GM19468 (cell line): ENCODE results near the gene ARRDC1.
A peak's percentile ranks its signal among the peaks of the same experiment; 100 is the strongest.
"Not testable (repeated sequence)": the region's sequence is repeated elsewhere in the genome, so short reads cannot be mapped to it uniquely, and the experiment has no call there.

Source experiments
- ATAC-seq: cut with Tn5 transposase; IDR thresholded peaks from one replicate; pipeline ENCODE4 v1.9.1; 2021; ENCODE audit warnings: mild to moderate bottlenecking, moderate library complexity, moderate number of reproducible peaks; ENCODE audit not compliant: unreplicated experiment; ENCODE audit errors: extremely low read depth

The ARRDC1 gene

GRCh38 chr9:137605121-137606004 is at the start of gene ARRDC1:
Gene ARRDC1, plus strand, starts transcription at chr9:137605686. Its CDS starts 32 bp downstream, at chr9:137605718.
- peak; percentile 48 for ATAC-seq

DNA sequence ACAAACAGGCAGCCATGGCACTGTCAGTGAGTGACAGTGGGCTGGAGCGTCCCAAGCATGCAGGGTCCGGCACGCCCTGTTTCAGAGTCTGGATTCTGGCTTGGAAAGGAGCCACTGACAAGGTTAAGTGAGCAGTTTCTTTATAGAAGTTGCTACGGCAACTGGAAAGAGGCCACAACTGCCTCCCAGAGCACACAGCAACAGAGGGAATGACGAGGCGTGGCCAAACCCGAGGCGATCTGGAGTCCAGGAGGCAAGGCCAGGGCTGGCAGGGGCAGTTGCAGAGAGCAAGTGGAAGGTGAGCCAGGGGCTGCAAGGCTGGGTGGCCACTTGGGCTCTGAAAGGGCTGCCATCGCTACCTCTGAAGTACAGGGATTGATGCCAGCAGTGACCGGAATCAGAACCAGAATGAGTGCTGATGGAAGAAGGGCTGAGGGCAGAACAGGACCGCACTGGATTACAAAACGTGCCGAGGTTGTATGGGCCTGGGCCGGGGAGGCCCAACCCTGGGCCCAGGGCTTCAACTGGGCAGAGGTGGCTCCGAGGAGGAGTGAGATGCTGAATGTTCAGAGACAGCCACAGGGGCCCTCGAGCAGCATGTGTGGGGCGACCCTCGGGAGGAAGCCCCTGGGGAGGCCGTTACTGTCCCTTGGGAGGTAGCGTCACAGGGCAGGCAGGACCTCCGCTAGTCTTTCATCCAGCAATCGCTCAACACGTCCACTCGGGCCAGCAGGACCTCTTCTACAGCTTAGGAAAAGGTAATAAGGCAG is 49.2 kb upstream of the ARRDC1 start:
- ATAC-seq, result no peak

- ATAC-seq, result no peak
These were observed 47.4 kb upstream of the ARRDC1 start for GRCh38 chr9:137558127-137558526.

- ATAC-seq, result no peak
These were observed 41.4 kb upstream of the ARRDC1 start for GRCh38 chr9:137564134-137564533.

GRCh38 chr9:137564817-137565411 is 40.6 kb upstream of the ARRDC1 start:
- no peak for ATAC-seq

DNA sequence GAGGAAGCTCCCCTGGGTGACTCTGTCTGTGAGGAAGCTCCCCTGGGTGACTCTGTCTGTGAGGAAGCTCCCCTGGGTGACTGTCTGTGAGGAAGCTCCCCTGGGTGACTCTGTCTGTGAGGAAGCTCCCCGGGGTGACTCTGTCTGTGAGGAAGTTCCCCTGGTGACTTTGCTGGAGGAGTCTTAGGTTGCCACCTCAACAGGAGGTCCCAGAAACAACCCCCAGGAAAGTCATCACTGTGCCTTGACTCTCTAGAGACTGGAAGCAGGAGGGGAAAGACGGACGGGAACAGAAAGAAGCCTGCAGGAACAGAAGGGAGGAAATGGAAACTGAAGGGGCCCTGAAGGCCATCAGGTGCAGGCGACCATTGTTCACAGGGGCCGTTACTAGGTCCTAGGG is 37.0 kb upstream of the ARRDC1 start:
- ATAC-seq, result not testable (repeated sequence)

DNA sequence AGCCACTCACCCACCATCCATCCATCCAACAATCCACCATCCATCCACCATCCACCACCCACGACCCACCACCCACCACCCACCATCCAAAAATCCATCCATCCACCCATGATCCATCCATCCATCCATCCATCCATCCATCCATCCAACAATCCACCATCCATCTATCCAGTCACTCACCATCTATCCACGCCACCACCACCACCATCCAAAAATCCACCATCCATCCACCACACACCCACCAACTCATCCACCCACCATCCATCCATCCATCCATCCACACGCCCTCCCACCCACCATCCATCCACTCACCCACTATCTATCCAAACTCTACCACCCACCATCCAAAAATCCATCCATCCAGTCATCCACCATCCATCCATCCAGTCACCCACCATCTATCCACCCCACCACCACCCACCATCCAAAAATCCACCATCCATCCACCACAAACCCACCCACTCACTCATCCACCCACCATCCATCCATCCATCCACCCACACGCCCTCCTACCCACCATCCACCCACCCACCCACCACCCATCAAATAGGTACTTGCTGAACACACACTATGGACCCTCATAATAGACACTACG is 35.8 kb upstream of the ARRDC1 start:
- no peak for ATAC-seq

- ATAC-seq, result no peak
These were observed 34.9 kb upstream of the ARRDC1 start for GRCh38 chr9:137570566-137570965.

DNA sequence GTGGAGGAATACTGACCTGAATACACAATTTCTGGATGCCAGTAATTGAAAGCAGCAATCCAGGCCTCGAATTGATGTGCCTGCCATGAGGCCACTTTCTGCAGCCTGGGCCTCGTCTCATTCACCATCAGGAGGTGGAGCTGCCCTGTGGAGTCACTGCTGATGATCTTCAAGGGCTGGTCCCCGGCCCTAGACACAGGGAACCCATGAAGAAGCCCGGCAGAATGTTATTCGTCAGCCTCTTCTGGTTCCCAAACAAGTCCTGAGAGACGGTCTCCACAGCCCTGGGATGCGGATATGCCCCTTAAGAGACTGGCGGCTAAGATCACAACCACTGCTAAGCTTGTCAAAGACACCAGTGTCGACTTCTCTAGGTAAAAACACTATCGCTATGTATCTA is 31.3 kb upstream of the ARRDC1 start:
- no peak for ATAC-seq

DNA sequence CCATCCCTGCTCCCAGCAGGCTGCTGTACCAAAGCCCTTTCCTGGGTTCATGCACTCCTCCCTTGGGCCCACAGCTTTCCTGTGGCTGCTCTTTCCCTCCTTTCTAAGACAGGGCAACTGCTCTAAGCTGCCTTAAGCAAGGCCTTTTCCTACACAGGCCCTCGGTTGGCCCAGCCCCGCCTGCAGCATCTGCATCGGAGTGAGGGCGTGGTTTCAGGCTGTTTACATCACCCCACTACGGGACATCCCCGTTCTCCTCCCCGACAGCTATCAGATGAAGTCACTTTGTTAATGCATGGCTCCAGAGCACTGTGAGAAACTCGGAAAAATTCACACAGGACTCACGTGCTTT is 30.1 kb upstream of the ARRDC1 start:
- ATAC-seq, result no peak

DNA sequence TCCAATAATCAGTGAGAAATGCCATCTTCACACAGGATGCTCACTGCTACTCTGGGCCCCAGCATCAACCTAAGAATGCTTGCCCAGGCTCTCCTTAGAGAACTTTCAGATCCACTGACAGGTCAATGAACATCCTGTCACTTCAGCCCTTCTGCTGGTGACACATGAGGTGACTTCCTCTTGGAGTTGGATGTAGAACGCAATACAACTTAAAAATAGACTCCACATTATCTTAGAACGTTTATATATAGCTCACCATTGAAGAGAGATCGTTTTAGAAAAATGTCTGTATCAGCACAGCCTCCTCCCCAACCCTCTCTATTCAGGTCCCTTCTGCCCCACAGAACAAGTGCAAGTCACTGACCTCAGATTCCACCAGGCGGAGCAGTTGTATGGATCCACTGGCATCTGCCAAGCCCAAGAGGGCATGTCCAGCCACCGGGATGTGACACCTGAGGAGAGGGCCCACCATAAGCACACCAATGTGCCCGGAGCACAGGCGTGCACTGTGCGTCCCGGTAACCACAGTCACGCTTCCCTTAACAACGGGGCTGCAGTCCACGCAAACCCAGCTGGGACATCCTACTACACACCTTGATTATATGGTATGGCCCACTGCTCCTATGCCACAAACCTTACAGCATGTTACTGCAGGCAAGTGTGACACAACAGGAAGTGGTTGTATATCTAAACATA is 29.6 kb upstream of the ARRDC1 start:
- ATAC-seq, result no peak

DNA sequence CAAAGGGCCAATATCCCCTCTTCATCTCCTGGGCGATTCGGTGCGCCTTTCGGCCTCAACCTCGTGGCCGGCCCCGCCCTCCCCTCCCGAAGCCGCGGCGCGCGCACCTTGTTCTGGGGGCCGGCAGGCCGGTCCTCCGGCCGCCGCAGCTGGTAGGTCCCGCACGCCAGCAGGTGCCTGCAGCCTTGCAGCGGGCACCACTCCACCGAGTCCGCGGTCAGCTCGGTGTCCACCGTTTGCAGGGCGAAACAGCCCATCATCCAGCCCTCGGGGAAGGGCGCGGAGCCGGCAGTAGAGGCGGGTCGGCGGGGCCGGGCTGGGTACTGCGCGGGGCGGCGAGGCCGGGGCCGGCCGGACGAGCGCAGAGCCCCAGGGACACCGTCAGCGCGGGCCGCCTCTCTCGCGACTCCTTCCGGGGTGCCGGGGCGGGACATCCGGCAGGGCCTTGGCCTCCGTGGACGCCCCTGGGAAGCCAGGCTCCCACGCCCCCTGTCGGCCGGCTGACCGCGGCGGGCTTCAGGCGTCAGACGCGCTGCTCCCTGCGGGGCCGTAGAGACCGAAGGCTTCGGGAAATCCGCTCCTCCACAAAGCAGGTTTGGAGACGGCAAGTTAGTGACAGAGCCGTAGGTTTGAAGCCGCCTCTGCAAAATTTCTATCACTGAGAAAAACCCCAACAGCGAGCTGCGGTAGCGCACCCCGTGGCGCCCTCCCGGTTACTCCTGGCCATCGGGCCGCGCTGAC is 26.8 kb upstream of the ARRDC1 start, which contains the start of gene DPH7:
Gene DPH7, minus strand, starts transcription at position 408 of the 741 bp plus-strand sequence. Its CDS starts 148 bp downstream, at position 260.
- peak; percentile 80 for ATAC-seq

DNA sequence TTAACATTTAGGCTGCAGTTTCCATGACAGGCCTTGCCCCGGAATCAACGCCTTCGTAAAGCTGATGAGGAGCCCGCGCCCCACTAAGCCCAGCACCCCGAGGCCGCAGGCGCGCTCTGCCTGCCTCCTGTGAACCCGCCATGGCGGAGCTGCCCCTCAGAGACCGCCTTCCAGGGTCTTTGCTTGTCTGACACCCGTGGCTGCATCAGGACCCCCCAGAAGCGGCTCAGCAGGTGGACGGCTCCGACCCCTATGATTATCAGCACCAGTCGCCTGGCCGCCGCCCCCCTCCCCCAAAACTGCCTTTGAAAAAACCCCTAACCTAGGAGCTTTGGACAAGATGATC is 26.3 kb upstream of the ARRDC1 start:
- ATAC-seq, result no peak

DNA sequence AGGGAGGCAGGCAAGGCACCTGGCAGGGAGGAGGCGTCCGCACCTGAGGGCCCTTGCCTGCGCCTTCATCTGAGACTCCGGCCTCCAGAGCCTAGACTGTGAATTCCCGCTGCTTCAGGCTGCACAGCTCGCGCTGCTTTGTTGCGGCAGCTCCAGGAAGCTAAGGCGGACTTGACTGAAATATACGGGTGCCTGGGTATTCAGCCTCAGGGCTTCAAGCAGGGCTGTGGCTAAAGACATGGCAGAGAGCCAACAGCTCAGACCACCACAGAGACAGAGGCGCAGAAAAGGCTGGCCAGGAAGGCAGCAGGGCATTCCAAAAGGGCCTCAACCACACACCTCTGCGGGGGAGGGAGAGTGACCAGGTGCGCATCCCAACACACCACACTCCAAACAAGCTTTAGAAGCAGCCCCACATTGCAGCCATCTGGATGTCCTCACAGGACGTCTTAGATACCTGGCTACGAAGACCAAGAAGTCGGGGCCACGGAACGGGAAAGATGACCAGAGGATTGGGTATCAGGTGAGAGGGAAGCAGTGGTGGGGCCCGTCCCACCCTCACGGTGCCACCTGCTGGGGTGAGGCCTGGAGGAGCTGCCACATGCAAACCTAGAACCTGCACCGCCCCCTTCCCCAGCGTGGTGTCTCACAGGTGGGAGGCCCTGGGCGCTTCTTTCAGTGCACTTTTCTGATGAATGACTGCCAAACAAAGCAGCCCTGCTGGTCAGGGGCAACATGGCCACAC is 25.1 kb upstream of the ARRDC1 start:
- ATAC-seq, result no peak

DNA sequence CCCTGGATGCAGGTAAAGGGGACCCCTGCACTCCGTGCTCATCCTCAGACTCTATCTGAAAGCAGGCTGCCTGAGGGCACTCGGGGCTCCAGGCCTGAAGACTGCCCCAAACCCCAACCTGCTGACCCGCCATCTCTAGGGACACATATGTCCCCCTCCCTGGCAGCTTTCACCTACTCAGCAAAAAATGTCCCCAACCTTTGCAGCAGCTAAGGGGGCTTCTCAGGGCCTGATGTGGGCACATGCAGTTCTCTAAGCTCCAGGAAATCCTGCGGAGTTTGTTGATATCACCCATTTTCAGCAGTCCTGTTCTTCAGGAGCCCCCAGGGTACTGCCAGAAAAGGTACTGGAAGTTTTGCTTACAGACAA is 24.5 kb upstream of the ARRDC1 start:
- no peak for ATAC-seq

DNA sequence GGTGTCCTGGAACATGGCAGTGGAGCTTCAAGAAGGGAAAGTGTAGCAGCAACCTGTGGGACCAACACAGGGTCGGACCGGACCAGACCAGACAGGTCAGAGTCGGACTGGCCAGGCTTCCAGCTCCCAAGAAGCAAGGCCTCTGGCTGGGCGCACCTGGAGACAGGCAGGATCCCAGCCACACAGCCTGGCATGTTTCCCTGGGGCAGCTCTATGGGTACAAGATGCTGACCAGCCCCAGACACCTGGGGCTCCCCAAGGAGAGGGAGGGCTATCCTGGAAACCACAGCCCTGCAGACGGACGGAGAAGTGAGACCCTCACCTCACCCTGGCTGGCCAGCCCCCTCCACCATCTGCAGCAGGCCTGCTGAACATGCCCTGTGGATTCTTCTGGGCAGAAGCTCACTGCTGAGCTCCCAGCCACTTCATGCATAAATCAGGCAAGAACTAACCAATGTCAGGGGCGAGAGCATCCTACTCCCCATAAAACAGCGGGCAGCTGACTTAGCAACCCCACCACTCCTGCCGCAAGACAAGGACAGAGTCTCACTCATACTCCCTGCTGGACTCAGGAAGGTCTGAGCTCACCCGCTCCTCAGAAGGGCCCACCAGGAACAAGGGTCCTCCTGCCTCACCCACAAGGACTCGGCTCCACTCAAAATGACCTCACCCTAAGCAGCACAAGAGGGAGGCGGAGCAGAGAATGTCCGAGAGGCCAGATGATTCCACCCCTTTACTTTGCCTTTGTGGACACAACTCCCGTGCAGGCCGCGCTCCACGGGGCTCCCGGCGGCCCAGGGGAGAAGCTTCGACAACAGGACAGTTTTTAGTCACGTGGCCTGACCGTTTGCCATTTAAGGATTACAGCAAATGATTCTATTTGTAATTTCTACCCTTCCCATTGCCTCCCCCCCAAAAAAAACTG is 23.9 kb upstream of the ARRDC1 start:
- ATAC-seq, result no peak

DNA sequence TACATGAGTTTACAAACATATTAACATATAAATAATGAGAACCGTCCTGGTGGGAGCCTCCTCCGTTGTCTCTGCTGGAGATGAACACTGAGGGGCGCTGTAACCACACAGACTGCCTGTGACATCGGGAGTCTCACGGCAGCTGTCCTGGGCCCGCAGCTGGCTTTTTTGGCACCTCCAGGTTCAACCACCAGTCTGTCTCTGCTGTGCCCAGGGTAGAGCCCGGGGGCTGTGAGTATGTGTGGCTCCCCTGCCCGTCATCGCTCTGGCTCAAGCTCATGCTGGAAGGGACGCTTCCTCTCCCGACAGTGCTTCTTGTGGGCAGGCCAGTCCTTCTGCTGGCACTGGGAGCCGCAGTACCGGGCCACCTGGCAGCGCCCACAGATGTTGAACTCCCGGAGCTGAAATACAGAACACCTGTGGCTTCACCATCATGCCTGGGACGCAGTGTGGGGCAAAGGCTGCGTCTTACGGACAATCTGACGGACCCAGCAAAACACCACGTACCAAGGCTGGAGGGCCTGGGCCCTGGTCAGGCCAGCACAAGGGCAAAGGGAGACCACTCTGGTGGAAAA is 23.1 kb upstream of the ARRDC1 start:
- ATAC-seq, result no peak
